SK-N-MC (cell line): ENCODE measurements around the gene ADH1C.

Experiments
- EZH2 ChIP-seq: fragments of 200-600 bp; sonication (generic); IDR thresholded peaks from one replicate; pipeline ENCODE4 v1.6.1; 2017; ENCODE audit warnings: antibody characterized with exemption
- FOXP2 ChIP-seq: optimal IDR thresholded peaks from 2 replicates; pipeline ENCODE3; 2011; ENCODE audit warnings: mild to moderate bottlenecking, moderate library complexity; ENCODE audit not compliant: insufficient read depth; ENCODE audit errors: extremely low read length, control extremely low read depth
- POLR2AphosphoS5 ChIP-seq: IDR thresholded peaks from 2 replicates; pipeline ENCODE4 v1.6.1; 2012; ENCODE audit warnings: mild to moderate bottlenecking, low read depth, low read length, borderline replicate concordance

- TF ChIP-seq POLR2AphosphoS5 = no peak
- TF ChIP-seq EZH2 = no peak
- no peak for TF ChIP-seq FOXP2
Observed at GRCh38 chr4:99300934-99301333, 51.6 kb downstream of the ADH1C start.
